ENCODE results near the gene C5. TPM values are rescaled to one million over a fixed set of nuclear protein-coding genes. Genes with fewer than 3 reads are reported as not detected.

C5 gene
- total RNA-seq, 1 experiment from 2014 or later: 0.66 TPM

GRCh38 chr9:120982836-120983235, 67.2 kb downstream of the C5 start:
- no peak for DNase-seq (ENCODE audit: low read depth, low spot score)
- TF ChIP-seq FOSL1 (IDR thresholded peaks at IDR 0.05; ENCODE audit: low read depth): no peak
- TF ChIP-seq YY1 (IDR thresholded peaks at IDR 0.05; ENCODE audit: extremely low read depth, insufficient replicate concordance, low read depth, low read length): no peak
- TF ChIP-seq CEBPB (IDR thresholded peaks at IDR 0.05; ENCODE audit: low read depth): no peak
- no peak for TF ChIP-seq EGR1 (IDR thresholded peaks at IDR 0.05; ENCODE audit: low read depth)
- TF ChIP-seq EZH2 (IDR thresholded peaks at IDR 0.05): no peak
- no peak for TF ChIP-seq ZBTB33 (IDR thresholded peaks at IDR 0.05; ENCODE audit: extremely low read depth, insufficient replicate concordance, low read length)
- TF ChIP-seq ATF3 (IDR thresholded peaks at IDR 0.05): no peak
- TF ChIP-seq MAX (IDR thresholded peaks at IDR 0.05): no peak
- no peak for TF ChIP-seq SRF (IDR thresholded peaks at IDR 0.05; ENCODE audit: low read depth)
- TF ChIP-seq ELF1 (IDR thresholded peaks at IDR 0.05; ENCODE audit: borderline replicate concordance, low read depth): no peak
- no peak overlapping the region for H3K4me3 ChIP-seq (replicated peaks in 1 of 2; ENCODE audit: low read depth in 1 of 2, low read length in 2 of 2)
- ATAC-seq: no peak
- no peaks in the 10 kb centered on the region for H3K9me2 ChIP-seq (ENCODE audit: insufficient read depth)
- H3K4me2 ChIP-seq (ENCODE audit: low read length): no peak overlapping the region
- H3K4me1 ChIP-seq (ENCODE audit: control insufficient read depth in 1 of 2, insufficient read depth in 2 of 2, low read length in 2 of 2): no peaks in the 10 kb centered on the region
- ChIA-PET POLR2A (no interaction called here), CTCF (interaction anchor here (1.5 to 3.4 kb wide), 5 partner anchors 23 to 227 kb away, joined by 3 to 45 read pairs (median 9); no protein-coding TSS in a partner anchor), RAD21 (ENCODE audit: low non-redundant PET in 1 of 2, low total read pairs in 2 of 2, uncharacterized antibody in 2 of 2, unreplicated experiment in 2 of 2) (no interaction called here)
- no peak overlapping the region for H2AFZ ChIP-seq (ENCODE audit: low read depth, low read length, poor library complexity, severe bottlenecking)
- no peaks in the 10 kb centered on the region for H3K9me3 ChIP-seq (ENCODE audit: control insufficient read depth in 1 of 2, insufficient read depth in 1 of 2, low read depth in 1 of 2, low read length in 2 of 2)
- intact Hi-C loops (cut with micrococcal nuclease): loop anchor here (10.0 kb wide), 2 partner anchors 182 to 302 kb away; no protein-coding TSS in a partner anchor
- BruUV-seq (replicated peaks): no TSS peak
- no peaks in the 10 kb centered on the region for H3K27me3 ChIP-seq (ENCODE audit: insufficient read depth, low read length)
- no peaks in the 10 kb centered on the region for H4K20me1 ChIP-seq (ENCODE audit: insufficient read depth)
- no peak overlapping the region for H3K9ac ChIP-seq (ENCODE audit: low read length)
- no peak overlapping the region for H3K27ac ChIP-seq (ENCODE audit: low read depth, low read length)
- H3K36me3 ChIP-seq (ENCODE audit: control insufficient read depth in 1 of 2, insufficient read depth in 2 of 2, low read length in 2 of 2): no peaks in the 10 kb centered on the region
- H3K79me2 ChIP-seq (ENCODE audit: insufficient read depth, low read length): no peaks in the 10 kb centered on the region

Measured in HCT116 (cell line).